ENCODE measurements around the gene NUP54. TPM values are rescaled to one million over a fixed set of nuclear protein-coding genes. Genes with fewer than 3 reads are reported as not detected.

Gene NUP54
- total and polyA plus RNA-seq, 9 of the 15 experiments (the other 6 are each of a cell fraction or from before 2014, with no cell fraction given), result 29.6 to 115 (median 67.7) TPM

DNA sequence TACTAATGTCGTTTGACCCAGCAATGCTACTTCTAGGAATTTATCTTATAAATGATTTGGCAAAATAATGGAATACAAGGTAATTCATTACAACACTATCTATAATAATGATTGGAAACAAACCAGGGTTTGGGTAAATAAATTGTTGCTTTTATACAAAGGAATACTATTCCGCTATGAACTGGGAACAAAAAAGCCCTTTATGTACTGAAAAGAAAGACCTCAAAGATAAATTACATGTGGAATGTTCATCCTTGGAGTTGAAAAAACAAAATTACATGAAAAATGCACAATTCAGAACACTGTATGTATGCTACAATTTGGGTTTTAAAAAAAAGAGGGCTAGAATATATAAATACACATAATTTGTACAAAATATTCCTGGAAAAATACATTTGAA is 5.2 kb upstream of the NUP54 start (continued):
- TF ChIP-seq, protein P1, sequence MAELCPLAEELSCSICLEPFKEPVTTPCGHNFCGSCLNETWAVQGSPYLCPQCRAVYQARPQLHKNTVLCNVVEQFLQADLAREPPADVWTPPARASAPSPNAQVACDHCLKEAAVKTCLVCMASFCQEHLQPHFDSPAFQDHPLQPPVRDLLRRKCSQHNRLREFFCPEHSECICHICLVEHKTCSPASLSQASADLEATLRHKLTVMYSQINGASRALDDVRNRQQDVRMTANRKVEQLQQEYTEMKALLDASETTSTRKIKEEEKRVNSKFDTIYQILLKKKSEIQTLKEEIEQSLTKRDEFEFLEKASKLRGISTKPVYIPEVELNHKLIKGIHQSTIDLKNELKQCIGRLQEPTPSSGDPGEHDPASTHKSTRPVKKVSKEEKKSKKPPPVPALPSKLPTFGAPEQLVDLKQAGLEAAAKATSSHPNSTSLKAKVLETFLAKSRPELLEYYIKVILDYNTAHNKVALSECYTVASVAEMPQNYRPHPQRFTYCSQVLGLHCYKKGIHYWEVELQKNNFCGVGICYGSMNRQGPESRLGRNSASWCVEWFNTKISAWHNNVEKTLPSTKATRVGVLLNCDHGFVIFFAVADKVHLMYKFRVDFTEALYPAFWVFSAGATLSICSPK (IDR thresholded peaks at IDR 0.05; ENCODE audit: borderline replicate concordance), result no peak
- TF ChIP-seq NR2C1 (IDR thresholded peaks at IDR 0.05) (no peak), NR2C1 (tag; IDR thresholded peaks at IDR 0.05) (no peak), ZBTB1 (CRISPR knock-in tag; IDR thresholded peaks at IDR 0.05; ENCODE audit: borderline replicate concordance, low read depth) (no peak)

DNA sequence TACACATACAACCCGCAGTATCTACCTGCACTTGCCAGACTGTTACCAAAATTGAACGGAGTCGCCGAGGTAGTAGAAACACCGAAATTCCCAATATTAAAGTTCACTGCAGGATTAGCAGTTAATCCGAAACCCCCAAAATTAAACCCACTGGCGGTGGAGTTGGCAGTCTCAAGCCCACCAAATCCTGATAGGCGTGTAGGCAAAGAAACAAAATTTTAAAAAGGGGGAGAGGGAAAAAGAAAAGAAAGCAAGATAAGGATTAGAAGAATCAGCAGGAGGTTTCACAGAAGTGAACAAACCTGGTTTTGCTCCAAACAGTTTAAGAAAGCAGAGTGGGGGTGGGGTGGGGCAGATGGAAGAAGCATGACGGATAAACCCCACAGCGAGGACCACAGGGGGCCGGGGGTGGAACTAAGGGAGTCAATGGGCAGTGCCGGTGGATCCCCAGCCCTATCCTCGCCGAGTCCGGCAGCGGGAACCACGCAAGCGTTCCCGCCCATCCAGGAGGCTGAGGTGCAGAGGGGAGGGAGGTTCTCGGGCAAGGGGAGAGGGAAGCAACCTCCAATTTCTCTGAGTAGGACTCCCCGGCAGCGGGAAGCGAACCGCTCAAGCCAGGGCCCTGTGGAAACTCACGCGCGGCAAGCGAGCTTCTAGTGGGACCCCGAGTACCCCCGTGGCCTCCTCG is 599 bp downstream of the NUP54 start:
- peaks cover 69% of the 10 kb centered on the region for H3K79me2 ChIP-seq (ENCODE audit: control insufficient read depth, insufficient read depth, low read length)
- H3K4me3 ChIP-seq, result peak overlapping the region; percentile 95
- H3K9ac ChIP-seq (ENCODE audit: insufficient read depth in 1 of 2, low read depth in 2 of 2, low read length in 2 of 2), result peak overlapping the region; percentile 94 to 99
- CTCF ChIA-PET (ENCODE audit: low intra/inter-chr PET ratio), result interaction anchor here (0.7 kb wide), 1 partner anchor 232 kb away, joined by 3 read pairs; no protein-coding TSS in a partner anchor
- DNase-seq (ENCODE audit: extremely low read depth in 1 of 4, low spot score in 3 of 4) (peak; percentile 83 to 96 (median 88)), FAIRE-seq (peak; percentile 88), ATAC-seq (peak; percentile 98)
- H3K27ac ChIP-seq (ENCODE audit: extremely low read depth, low read depth, low read length), result peak overlapping the region; percentile 96
- H3K9me1 ChIP-seq (ENCODE audit: control insufficient read depth, insufficient read depth, low read length), result no peaks in the 10 kb centered on the region
- peaks cover 4% of the 10 kb centered on the region in 2 experiments; a peak in 1 of 5 replicates for H3K4me1 ChIP-seq (replicated peaks in 1 of 2; ENCODE audit: control insufficient read depth in 2 of 2, insufficient read depth in 2 of 2, low read length in 2 of 2)
- peaks cover 43% of the 10 kb centered on the region; the same call in 2 of the 3 replicates for H3K36me3 ChIP-seq (ENCODE audit: control insufficient read depth, insufficient read depth, low read length)
- intact Hi-C loops (cut with micrococcal nuclease), result no loop called here
- WGBS (ENCODE audit: insufficient coverage, low coverage, missing lambda C conversion rate), result 1% methylated on average over 24 of the region's 31 CpGs
- H2AFZ ChIP-seq (ENCODE audit: low read depth, low read length), result peak overlapping the region; percentile 68
- H3K9me3 ChIP-seq (replicated peaks; ENCODE audit: control insufficient read depth, insufficient read depth, low read depth, low read length), result no peaks in the 10 kb centered on the region
- H3K4me2 ChIP-seq (ENCODE audit: insufficient read depth, low read length), result peak overlapping the region; percentile 99
- in situ Hi-C loops (cut with MboI), result no loop called here
- H4K20me1 ChIP-seq (replicated peaks; ENCODE audit: control insufficient read depth, insufficient read depth, low read length), result peaks cover 6% of the 10 kb centered on the region; the same call in 1 of the 2 replicates
- no TSS peak for BruUV-seq (replicated peaks)
- POLR2A ChIA-PET, result interaction anchor here (0.7 to 1.5 kb wide), 7 partner anchors 9 to 320 kb away, joined by 3 to 8 read pairs (median 4); no protein-coding TSS in a partner anchor
- no peaks in the 10 kb centered on the region for H3K27me3 ChIP-seq (ENCODE audit: control insufficient read depth in 2 of 2, insufficient read depth in 2 of 2, low read length in 2 of 2)
- TF ChIP-seq, protein P2, sequence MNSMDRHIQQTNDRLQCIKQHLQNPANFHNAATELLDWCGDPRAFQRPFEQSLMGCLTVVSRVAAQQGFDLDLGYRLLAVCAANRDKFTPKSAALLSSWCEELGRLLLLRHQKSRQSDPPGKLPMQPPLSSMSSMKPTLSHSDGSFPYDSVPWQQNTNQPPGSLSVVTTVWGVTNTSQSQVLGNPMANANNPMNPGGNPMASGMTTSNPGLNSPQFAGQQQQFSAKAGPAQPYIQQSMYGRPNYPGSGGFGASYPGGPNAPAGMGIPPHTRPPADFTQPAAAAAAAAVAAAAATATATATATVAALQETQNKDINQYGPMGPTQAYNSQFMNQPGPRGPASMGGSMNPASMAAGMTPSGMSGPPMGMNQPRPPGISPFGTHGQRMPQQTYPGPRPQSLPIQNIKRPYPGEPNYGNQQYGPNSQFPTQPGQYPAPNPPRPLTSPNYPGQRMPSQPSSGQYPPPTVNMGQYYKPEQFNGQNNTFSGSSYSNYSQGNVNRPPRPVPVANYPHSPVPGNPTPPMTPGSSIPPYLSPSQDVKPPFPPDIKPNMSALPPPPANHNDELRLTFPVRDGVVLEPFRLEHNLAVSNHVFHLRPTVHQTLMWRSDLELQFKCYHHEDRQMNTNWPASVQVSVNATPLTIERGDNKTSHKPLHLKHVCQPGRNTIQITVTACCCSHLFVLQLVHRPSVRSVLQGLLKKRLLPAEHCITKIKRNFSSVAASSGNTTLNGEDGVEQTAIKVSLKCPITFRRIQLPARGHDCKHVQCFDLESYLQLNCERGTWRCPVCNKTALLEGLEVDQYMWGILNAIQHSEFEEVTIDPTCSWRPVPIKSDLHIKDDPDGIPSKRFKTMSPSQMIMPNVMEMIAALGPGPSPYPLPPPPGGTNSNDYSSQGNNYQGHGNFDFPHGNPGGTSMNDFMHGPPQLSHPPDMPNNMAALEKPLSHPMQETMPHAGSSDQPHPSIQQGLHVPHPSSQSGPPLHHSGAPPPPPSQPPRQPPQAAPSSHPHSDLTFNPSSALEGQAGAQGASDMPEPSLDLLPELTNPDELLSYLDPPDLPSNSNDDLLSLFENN (IDR thresholded peaks at IDR 0.05; ENCODE audit: low read depth in 2 of 2, low read length in 2 of 2), result no peak
- TF ChIP-seq PCBP1 (IDR thresholded peaks at IDR 0.05; ENCODE audit: low read depth, low read length, poor library complexity, severe bottlenecking), result peak; percentile 75
- TF ChIP-seq RHOXF2B (CRISPR knock-in tag; conservative IDR thresholded peaks at IDR 0.05), result no peak
- TF ChIP-seq E2F1 (CRISPR knock-in tag; IDR thresholded peaks at IDR 0.05), result no peak
- no peak for TF ChIP-seq KLF1 (tag; IDR thresholded peaks at IDR 0.05)
- no peak for TF ChIP-seq FOXA1 (IDR thresholded peaks at IDR 0.05; ENCODE audit: borderline replicate concordance)
- 0 out of 2 replicates have a peak, but pooled peaks have one; percentile 35 for TF ChIP-seq ZBTB5 (IDR thresholded peaks at IDR 0.05)

Measured in K562 (cell line).